Pulmonary artery endothelial cell (primary cell): ENCODE measurements around the gene STAP2. TPM values are rescaled to one million over a fixed set of nuclear protein-coding genes. Genes with fewer than 3 reads are reported as not detected.
"Not testable (repeated sequence)": the region's sequence is repeated elsewhere in the genome, so short reads cannot be mapped to it uniquely, and the experiment has no call there.

ENCODE experiments used
- DNase-seq: peaks from one replicate; pipeline ENCODE4 v3.0.0-alpha.2; 2011; ENCODE audit warnings: low read depth, low spot score
- total RNA-seq: library from RNA; depleted of rRNA; stranded (reverse); fragments of >200 nt; gene quantifications from 2 replicates; pipeline ENCODE4 v1.2.3, GENCODE V29; 2014

The STAP2 gene
- total RNA-seq, 1 donor from 2014 or later, result 10.3 TPM

DNA sequence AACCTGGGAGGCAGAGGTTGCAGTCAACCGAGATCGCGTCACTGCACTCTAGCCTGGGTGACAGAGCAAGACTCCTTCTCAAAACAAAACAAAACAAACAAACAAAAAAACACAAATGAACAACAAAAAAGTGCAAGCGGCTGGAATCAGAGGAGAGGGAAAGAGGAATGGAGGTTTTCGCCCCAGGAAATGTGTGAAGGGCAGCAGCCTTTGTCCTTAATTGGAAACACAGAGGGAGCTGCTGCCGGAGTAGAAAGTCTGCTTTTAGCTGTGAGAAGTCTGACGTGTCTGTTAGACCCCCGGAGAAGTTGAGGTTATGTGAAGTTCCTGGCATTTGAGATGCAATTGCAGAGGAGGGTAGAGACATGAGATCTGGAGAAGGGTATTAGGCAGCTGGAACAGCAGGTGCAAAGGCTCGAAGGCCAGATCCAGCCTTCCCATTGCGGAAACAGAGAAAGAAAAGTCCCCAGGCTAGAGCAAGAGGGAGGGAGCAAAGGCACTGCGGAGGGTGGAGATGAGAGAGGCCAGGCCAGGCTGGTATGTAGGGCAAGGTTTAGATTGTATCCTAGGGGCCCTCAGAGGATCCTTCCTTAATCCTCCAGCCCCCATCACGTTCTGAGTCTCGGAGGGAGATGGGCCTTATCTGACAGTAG, 36.9 kb downstream of the STAP2 start:
- DNase-seq, result no peak

GRCh38 chr19:4300589-4300988, 38.0 kb downstream of the STAP2 start:
- no peak for DNase-seq

DNA sequence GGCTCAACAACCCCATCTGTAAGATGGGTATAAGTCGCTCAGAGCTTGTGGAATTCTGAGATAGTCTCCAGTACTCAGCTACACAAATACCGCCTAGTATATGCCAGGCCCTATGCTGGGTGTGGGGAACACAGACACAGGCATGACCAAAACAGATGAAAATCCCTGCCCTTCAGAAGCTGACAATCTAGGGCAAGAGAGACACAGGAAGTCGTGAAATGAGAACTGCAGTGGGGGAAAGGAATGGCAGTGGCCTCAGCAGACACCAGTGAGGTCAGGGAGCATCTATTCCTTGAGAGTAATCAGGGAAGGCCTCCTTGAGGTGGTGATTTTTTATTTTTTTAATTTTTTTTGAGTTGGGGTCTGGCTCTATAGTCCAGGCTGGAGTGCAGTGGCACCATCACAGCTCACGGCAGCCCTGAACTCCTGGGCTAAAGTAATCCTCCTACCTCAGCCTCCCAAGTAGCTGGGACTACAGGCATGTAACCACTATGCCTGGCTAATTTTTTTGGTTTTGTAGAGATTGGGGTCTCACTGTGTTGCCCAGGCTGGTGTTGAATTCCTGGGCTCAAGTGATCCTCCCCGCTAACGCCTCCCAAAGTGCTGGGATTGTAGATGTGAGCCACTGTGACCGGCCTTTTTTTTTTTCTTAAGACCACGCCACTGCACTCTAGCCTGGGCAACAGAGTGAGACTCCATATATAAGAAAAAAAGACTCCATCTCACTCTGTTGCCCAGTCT, 39.6 kb downstream of the STAP2 start:
- DNase-seq, result no peak

DNA sequence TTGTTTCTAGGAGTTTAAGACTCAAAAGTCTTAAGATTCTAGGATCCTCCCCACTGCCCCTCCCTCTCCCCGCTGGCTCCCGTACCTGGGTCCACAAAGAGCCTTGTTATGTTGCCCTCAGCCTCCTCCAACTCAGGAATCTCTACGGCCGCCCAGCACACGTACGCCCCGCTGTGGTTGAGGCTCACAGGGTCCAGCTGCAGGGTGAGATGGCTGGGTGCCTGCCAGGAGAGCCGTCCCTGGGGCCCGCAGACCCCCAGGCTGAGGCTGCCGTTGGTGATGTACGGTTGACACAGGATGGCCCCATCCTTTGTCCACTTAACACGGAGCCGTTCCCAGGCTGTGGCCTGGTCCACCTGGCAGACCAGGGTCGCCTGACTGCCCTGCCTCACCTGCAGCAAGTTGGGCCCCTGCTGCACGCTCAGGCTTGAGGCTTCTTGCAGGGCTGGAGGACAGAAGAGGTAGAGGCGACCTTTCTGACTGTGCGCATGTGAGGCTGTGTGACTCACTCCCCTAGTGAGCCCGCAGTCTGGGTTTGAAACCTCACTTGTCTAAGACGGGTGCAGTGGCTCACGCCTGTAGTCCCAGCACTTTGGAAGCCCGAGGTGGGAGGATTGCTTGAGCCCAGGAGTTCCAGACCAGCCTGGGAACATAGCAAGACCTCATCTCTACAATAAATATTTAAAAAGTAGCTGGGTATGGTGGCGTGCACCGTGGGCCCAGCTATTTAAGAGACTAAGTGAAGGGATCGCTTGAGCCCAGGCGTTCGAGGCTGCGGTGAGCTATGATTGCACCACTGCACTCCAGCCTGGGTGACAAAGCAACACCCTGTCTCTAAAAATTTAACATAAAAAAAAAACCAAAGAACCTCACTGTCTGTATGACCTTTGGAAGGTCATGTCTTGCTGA, 40.5 kb downstream of the STAP2 start:
- DNase-seq, result no peak

DNA sequence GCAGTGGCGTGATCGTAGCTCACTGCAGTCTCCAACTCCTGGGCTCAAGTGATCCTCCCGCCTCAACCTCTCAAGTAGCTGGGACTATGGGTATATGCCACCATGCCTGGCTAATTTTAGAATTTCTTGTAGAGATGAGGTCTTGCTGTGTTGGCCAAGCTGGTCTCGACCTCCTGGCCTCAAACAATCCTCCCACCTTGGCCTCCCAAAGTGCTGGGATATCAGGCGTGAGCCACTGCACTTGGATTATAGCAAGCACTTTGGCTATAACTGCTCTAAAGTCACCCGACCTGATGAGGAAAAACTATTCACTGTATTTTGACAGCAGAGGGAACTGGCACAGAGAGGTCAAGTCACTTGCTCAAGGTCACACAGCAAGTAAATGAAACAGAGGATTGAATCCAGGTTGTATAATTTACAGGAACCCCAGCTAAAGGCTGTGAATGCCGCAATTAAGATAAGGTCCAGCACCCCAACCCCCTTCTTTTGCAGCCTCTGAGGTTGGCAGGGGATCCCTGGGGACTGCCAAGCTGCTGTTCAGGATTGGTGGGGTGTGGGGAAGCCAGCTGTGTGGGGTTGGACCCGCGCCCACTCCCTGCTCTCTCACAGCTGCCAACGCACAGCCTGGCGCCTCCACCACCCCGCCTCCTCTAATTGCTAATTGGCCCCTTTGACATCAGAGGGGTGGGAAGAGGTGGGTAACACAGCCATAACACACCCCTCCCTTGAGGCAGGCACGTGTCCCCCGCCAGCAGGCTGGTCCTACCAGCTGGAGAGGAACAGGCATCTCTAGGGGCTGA, 42.5 kb downstream of the STAP2 start:
- DNase-seq, result no peak

GRCh38 chr19:4294389-4294788, 44.2 kb downstream of the STAP2 start:
- no peak for DNase-seq

DNA sequence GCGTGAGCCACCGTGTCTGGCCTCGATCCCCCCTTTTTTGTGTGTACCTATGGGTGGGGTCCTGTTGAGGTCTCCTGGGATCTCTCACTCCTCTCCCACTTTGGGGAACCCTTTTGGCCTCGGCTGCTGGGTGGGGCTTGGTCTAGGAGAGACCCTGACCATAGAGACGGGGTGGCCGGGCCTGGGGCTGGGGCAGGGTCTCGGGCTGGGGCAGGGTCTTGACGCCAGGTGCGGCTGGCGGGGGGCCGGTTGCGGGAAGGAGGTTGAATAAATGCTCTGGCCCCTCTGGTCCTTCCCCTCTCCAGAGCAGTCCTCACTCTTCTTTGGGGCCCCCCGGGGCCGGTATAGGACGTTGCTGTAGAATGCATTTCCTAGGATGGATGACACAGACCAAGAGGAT, 46.1 kb downstream of the STAP2 start:
- DNase-seq, result no peak

DNA sequence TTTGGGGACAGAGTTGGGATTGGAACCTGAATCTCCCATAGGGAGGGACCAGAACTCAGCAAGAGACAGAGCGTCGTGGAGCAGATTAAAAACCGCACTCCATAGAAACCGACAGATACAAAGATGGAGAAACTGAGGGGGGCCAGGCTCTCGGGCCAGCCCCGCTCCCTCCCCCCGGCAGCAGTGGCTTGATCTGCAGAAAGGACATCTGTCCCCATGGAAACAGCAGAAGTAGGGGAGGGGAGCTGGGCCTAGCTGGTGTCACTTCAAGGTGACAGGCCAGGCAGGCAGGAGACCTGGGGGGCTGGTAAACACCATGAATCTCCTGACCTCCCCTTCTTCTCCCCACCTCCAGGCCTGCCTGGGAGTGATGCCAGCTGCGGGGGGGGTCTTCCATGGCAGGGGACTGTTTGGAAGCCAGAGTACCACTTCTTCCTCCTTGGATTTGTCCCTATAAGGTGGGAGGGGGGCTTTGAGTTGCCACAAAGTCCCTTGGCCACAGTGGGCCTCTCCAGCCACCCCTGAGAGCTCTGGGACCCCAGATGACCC, 47.4 kb downstream of the STAP2 start:
- DNase-seq, result no peak

DNA sequence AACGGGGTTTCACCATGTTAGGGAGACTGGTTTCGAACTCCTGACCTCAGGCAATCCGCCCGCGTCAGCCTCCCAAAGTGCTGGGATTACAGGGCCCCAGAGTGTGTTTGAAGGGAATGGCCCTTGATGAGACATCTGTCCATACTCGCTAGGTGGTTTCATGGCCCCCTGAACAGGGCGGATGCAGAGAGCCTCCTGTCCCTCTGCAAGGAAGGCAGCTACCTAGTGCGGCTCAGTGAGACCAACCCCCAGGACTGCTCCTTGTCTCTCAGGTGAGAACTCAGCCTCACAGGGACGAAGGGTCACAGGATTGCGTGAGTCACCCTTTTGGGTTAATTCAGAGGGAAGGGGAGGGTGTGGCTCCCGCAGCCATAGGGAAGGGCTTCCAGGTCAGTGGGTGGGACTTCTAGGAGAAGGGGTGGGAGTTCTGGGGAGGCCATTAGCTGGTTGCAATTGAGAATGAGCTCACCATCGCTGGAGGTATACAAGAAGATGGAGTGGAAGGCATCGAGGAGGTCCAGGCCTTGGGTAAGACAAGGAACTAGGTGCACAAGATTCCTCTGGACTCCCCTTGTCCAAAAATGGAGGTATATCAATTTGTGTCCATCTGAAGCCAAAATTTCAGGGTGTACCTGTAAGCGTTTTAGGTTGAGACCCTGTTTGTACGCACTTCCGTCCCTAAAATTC, 50.4 kb downstream of the STAP2 start:
- no peak for DNase-seq

DNA sequence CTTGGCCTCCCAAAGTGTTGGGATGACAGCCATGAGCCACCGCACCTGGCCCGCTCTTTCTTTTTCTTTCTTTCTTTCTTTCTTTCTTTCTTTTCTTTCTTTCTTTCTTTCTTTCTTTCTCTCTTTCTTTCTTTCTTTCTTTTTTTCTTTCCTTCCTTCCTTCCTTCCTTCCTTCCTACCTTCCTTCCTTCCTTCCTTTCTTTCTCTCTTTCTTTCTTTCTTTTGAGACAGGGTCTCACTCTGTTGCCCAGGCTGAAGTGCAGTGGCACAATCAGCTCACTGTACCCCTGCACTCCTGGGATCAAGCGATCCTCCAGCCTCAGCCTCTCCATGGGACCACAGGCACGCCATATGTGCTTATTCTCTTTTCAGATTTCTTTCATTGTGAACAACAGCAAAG, 52.5 kb downstream of the STAP2 start:
- DNase-seq, result not testable (repeated sequence)

DNA sequence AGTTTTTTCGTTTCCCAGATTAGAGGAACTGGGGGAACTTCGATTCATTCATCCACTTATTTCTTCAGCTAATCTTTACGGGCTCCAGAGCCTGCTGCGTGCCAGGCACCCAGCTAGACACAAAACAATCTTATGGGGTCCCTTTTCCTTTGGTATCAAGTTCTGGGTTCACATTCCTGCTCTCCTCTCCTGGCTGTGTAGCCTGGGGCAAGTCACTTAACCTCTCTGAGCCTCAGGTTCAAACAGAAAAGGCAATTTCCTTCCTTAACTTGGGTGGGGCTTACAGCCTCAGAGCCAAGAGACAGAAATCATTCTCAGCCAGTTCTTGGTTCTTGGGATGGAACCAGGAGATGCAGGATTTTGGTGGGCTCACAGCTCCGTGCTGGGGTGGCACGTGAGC, 53.7 kb downstream of the STAP2 start:
- no peak for DNase-seq

- no peak for DNase-seq
These were observed 54.3 kb downstream of the STAP2 start for GRCh38 chr19:4284176-4284958.

DNA sequence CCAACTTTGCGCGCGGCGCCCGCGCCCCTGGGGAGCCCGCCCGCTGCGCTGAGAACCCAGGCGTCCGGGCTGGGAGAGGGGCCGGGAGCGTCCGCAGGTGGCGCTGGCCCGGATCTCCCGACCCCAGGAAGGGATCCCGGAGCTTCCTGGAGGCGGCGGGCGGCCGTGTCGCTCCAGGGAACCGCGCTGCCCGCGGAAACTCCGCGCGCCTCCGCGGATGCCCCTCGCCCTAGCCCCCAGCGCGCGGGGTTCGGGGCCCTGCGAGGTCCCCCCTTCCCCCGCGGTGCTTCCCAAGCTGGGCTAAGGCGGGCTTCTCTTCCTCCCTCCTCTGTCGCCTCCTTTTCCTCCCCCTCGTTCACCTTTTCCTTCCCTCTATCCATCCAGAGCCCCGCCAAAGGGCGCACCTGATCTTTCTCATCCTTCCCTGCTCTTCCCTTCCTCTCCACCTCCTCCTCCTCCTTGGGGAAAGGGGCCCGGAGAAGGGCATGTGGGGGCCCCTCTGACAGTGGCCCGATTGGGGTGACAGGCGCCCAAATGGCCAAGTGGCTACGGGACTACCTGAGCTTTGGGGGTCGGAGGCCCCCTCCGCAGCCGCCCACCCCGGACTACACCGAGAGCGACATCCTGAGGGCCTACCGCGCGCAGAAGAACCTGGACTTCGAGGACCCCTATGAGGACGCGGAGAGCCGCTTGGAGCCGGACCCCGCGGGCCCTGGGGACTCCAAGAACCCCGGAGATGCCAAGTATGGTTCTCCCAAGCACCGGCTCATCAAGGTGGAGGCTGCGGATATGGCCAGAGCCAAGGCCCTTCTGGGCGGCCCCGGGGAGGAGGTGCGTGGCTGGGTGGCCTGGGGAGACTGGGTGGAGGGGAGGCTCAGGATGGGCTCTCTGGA, 58.9 kb downstream of the STAP2 start:
- no peak for DNase-seq

- no peak for DNase-seq
These were observed 59.4 kb downstream of the STAP2 start for GRCh38 chr19:4279267-4279529.

DNA sequence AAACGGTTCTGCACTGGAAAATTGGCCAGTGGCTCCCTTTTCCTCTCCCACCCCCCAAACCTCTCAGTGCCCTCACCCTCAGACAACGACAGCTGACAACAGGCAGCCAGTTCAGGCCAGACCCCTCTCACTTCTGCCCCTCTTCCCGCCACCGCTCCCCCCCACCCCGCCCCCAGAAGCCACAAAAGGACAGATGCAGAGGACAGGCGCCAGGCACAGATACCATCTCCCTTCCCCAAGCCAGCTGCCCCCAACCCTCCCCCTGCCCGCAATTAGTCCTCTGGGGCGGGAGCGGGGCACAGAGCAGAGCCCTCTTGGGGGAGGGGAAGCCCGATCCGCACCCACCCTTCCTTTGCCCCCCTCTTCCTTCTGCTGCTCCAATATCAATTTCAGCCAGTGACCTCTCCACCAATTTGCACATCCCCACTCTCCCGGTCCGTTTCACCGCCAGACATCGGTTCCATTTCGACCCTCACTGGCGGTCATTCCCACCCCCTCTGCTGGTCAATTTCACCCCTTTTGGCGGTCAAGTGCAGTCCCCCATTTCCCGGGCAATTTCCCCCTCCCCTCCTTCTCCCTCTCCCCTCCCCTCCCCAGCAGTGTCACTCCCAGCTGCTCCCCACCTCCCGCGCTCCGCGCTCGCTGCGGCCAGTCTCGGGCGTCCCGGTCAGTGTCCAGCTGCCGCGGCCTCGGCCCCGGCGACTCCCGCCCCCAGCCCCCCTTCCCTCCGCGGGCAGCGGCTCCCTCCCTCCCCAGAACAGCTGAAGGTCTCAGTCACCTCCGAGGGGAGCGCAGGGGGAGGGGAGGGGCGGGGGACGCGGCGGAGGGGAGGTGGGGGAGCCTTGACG, 60.0 kb downstream of the STAP2 start, which contains the start of gene SHD:
TSS of gene SHD (plus strand) at position 848 of the 848 bp plus-strand sequence. CDS start 798 bp downstream, outside the sequence.
- no peak for DNase-seq

- DNase-seq, result no peak
These were observed 60.6 kb downstream of the STAP2 start for GRCh38 chr19:4278010-4278409.

DNA sequence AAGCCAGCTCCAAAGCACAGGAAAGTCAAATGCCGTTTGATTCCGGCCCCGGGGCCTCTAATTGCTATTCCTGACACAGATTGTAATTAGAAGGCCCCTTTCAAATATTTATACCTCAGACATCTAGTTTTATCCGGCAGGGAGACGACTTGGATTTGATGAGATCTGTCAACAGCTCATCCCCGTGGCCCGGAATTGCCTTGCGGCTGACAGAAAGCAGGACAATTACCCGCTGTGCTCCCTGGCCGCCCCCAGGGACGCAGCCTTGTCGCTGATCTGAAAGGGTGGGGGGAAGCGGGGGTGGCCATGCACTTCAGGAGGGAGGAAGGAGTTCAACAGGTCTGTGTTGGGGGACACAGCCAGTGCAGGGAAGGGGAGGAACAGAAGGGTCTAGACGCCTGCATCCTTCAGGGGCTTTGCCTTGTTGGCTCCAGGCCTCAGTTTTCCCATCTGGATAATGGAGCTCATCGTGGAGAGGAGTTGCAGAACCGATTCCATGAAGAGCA, 61.4 kb downstream of the STAP2 start:
- no peak for DNase-seq

DNA sequence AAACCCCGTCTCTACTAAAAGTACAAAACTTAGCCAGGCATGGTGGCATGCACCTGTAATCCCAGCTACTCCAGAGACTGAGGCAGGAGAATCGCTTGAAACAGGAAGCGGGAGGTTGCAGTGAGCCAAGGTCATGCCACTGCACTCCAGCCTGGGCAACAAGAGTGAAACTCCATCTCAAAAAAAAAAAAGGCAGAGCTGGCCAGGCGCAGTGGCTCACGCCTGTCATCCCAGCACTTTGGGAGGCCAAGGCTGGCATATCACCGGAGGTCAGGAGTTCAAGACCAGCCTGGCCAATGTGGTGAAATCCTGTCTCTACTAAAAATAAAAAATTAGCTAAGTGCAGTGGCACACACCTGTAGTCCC, 64.3 kb downstream of the STAP2 start:
- DNase-seq, result not testable (repeated sequence)
